Measurements from ENCODE around the gene SH3BP4.

The SH3BP4 gene

DNA sequence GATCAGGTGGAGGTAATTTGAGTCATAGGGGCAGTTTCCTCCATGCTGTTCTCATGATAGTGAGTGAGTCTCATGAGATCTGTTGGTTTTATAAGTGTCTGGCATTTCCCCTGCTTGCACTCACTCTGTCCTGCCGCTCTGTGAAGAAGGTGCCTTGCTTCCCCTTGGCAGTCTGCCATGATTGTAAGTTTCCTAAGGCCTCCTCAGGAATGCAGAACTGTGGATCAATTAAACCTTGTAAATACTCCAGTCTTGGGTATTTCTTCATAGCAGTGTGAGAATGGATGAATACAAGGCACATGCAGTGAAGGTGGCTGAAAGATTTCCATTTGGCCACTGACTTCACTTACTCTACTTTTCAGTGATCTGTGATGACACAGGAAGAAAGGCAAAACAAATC lies 133.7 kb downstream of the SH3BP4 start:
- Histone ChIP-seq H3K27ac (ENCODE audit: low read length) (no peak overlapping the region), H3K27me3 (ENCODE audit: insufficient read depth, low read length) (no peaks in the 10 kb centered on the region), H3K9ac (ENCODE audit: low read depth, low read length) (no peak overlapping the region), H3K4me3 (ENCODE audit: low read length) (no peak overlapping the region), H3K36me3 (ENCODE audit: insufficient read depth, low read depth, low read length) (no peaks in the 10 kb centered on the region), H3K9me3 (ENCODE audit: insufficient read depth, low read depth, low read length) (no peaks in the 10 kb centered on the region), H3K4me1 (ENCODE audit: insufficient read depth, low read length) (no peaks in the 10 kb centered on the region)

GRCh38 chr2:235086481-235087184 lies 134.8 kb downstream of the SH3BP4 start:
- H3K27ac ChIP-seq (ENCODE audit: low read length), result no peak overlapping the region
- no peaks in the 10 kb centered on the region for H3K4me1 ChIP-seq (ENCODE audit: insufficient read depth, low read length)
- no peak overlapping the region for H3K4me3 ChIP-seq (ENCODE audit: low read length)
- no peaks in the 10 kb centered on the region for H3K9me3 ChIP-seq (ENCODE audit: insufficient read depth, low read depth, low read length)
- H3K27me3 ChIP-seq (ENCODE audit: insufficient read depth, low read length), result no peaks in the 10 kb centered on the region
- H3K36me3 ChIP-seq (ENCODE audit: insufficient read depth, low read depth, low read length), result no peaks in the 10 kb centered on the region
- no peak overlapping the region for H3K9ac ChIP-seq (ENCODE audit: low read depth, low read length)

DNA sequence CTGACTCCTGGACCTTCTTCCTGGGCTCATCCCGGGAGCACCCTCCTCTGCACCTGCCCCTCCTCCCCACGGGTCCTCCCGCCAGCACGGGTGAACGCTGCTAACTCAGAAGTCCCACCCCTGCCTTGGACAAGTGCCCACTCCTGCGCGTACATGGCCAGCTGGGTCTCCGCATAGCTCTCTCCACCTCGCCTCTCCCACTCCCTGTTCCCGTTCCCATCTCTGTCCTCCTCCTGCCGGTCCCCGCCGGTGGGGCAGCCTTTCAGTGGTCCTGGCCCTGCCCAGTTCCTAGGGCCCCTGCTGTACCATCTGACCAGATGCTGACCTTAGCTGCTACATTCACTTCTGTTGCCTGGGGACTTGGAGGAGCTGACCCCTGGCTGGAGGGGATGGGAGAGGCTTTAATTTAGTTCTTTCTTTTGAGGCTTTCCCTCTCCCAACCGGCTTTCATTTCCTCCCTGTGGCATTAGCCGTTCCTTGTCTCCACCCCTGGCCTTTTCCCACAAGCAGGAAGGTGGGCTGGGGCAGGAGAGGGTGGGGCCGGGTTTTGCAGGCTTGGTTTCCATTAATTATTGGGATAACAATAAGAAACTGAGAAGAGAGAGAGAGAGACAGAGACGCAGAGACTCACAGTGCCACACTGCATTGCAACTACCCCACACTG lies 136.1 kb downstream of the SH3BP4 start:
- no peaks in the 10 kb centered on the region for H3K4me1 ChIP-seq (ENCODE audit: insufficient read depth, low read length)
- no peaks in the 10 kb centered on the region for H3K27me3 ChIP-seq (ENCODE audit: insufficient read depth, low read length)
- H3K4me3 ChIP-seq (ENCODE audit: low read length), result no peak overlapping the region
- H3K9me3 ChIP-seq (ENCODE audit: insufficient read depth, low read depth, low read length), result no peaks in the 10 kb centered on the region
- H3K36me3 ChIP-seq (ENCODE audit: insufficient read depth, low read depth, low read length), result no peaks in the 10 kb centered on the region
- no peak overlapping the region for H3K27ac ChIP-seq (ENCODE audit: low read length)
- no peak overlapping the region for H3K9ac ChIP-seq (ENCODE audit: low read depth, low read length)

DNA sequence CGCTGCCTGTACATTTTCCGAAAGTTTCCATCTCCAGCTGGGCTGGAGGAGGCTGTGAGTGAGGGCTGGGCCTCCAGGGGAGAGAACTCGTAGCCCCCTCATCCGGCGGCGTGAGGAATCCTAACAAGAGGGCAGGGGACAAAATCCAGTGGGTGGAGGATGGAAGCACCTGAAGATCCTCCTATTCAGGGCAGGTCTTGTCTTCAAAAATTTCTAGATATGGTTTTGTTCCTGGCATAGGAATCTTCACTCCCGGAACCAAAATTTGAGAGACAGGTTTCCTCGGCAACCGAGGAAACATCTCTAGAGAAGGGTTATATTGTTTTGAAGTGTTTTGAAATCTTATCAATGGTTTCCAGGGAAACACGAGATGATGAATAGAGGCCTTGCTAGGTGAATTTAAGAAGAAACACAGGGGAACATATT lies 136.7 kb downstream of the SH3BP4 start:
- Histone ChIP-seq H3K36me3 (ENCODE audit: insufficient read depth, low read depth, low read length) (no peaks in the 10 kb centered on the region), H3K27ac (ENCODE audit: low read length) (no peak overlapping the region), H3K27me3 (ENCODE audit: insufficient read depth, low read length) (no peaks in the 10 kb centered on the region), H3K9me3 (ENCODE audit: insufficient read depth, low read depth, low read length) (no peaks in the 10 kb centered on the region), H3K9ac (ENCODE audit: low read depth, low read length) (no peak overlapping the region), H3K4me1 (ENCODE audit: insufficient read depth, low read length) (no peaks in the 10 kb centered on the region), H3K4me3 (ENCODE audit: low read length) (no peak overlapping the region)

GRCh38 chr2:235091421-235091820 lies 139.6 kb downstream of the SH3BP4 start:
- Histone ChIP-seq H3K27ac (ENCODE audit: low read length) (no peak overlapping the region), H3K27me3 (ENCODE audit: insufficient read depth, low read length) (no peaks in the 10 kb centered on the region), H3K4me3 (ENCODE audit: low read length) (no peak overlapping the region), H3K4me1 (ENCODE audit: insufficient read depth, low read length) (no peaks in the 10 kb centered on the region), H3K9ac (ENCODE audit: low read depth, low read length) (no peak overlapping the region), H3K9me3 (ENCODE audit: insufficient read depth, low read depth, low read length) (no peaks in the 10 kb centered on the region), H3K36me3 (ENCODE audit: insufficient read depth, low read depth, low read length) (no peaks in the 10 kb centered on the region)

DNA sequence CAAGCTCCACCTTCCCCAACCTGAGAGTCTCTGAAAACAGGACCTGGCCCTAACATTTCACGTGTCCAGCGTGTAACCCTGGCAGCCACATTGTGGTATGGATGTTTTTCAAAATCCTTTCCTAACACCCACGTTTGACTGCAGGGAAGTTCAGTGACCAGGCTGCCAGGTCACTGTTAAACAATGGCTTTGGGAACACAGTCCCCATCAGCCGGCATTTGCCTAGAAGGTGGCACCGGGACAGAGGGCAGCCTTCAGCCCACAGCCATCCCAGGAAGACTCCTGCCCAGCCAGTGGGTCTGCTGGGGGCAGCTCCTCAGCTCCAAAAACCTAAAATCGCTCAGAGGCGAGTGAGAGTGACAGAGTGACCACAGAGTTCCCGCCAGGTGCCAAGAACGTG lies 140.2 kb downstream of the SH3BP4 start:
- H3K9me3 ChIP-seq (ENCODE audit: insufficient read depth, low read depth, low read length), result no peaks in the 10 kb centered on the region
- no peaks in the 10 kb centered on the region for H3K27me3 ChIP-seq (ENCODE audit: insufficient read depth, low read length)
- H3K4me1 ChIP-seq (ENCODE audit: insufficient read depth, low read length), result no peaks in the 10 kb centered on the region
- no peaks in the 10 kb centered on the region for H3K36me3 ChIP-seq (ENCODE audit: insufficient read depth, low read depth, low read length)
- H3K4me3 ChIP-seq (ENCODE audit: low read length), result no peak overlapping the region
- no peak overlapping the region for H3K9ac ChIP-seq (ENCODE audit: low read depth, low read length)
- H3K27ac ChIP-seq (ENCODE audit: low read length), result no peak overlapping the region

- Histone ChIP-seq H3K9ac (ENCODE audit: low read depth, low read length) (no peak overlapping the region), H3K9me3 (ENCODE audit: insufficient read depth, low read depth, low read length) (no peaks in the 10 kb centered on the region), H3K27ac (ENCODE audit: low read length) (no peak overlapping the region), H3K4me3 (ENCODE audit: low read length) (no peak overlapping the region), H3K36me3 (ENCODE audit: insufficient read depth, low read depth, low read length) (no peaks in the 10 kb centered on the region), H3K4me1 (ENCODE audit: insufficient read depth, low read length) (no peaks in the 10 kb centered on the region), H3K27me3 (ENCODE audit: insufficient read depth, low read length) (no peaks in the 10 kb centered on the region)
Observed at GRCh38 chr2:235092433-235093223, 140.8 kb downstream of the SH3BP4 start.

GRCh38 chr2:235094457-235094856 lies 142.6 kb downstream of the SH3BP4 start:
- H3K36me3 ChIP-seq (ENCODE audit: insufficient read depth, low read depth, low read length), result no peaks in the 10 kb centered on the region
- H3K27ac ChIP-seq (ENCODE audit: low read length), result no peak overlapping the region
- H3K27me3 ChIP-seq (ENCODE audit: insufficient read depth, low read length), result no peaks in the 10 kb centered on the region
- H3K9ac ChIP-seq (ENCODE audit: low read depth, low read length), result no peak overlapping the region
- H3K9me3 ChIP-seq (ENCODE audit: insufficient read depth, low read depth, low read length), result no peaks in the 10 kb centered on the region
- no peak overlapping the region for H3K4me3 ChIP-seq (ENCODE audit: low read length)
- no peaks in the 10 kb centered on the region for H3K4me1 ChIP-seq (ENCODE audit: insufficient read depth, low read length)

- Histone ChIP-seq H3K36me3 (ENCODE audit: insufficient read depth, low read depth, low read length) (no peaks in the 10 kb centered on the region), H3K9ac (ENCODE audit: low read depth, low read length) (no peak overlapping the region), H3K27me3 (ENCODE audit: insufficient read depth, low read length) (no peaks in the 10 kb centered on the region), H3K4me3 (ENCODE audit: low read length) (no peak overlapping the region), H3K4me1 (ENCODE audit: insufficient read depth, low read length) (no peaks in the 10 kb centered on the region), H3K27ac (ENCODE audit: low read length) (no peak overlapping the region), H3K9me3 (ENCODE audit: insufficient read depth, low read depth, low read length) (no peaks in the 10 kb centered on the region)
Observed at GRCh38 chr2:235095569-235095968, 143.8 kb downstream of the SH3BP4 start.

- H3K9ac ChIP-seq (ENCODE audit: low read depth, low read length), result no peak overlapping the region
- H3K27me3 ChIP-seq (ENCODE audit: insufficient read depth, low read length), result no peaks in the 10 kb centered on the region
- no peaks in the 10 kb centered on the region for H3K4me1 ChIP-seq (ENCODE audit: insufficient read depth, low read length)
- H3K36me3 ChIP-seq (ENCODE audit: insufficient read depth, low read depth, low read length), result no peaks in the 10 kb centered on the region
- no peak overlapping the region for H3K4me3 ChIP-seq (ENCODE audit: low read length)
- no peaks in the 10 kb centered on the region for H3K9me3 ChIP-seq (ENCODE audit: insufficient read depth, low read depth, low read length)
- no peak overlapping the region for H3K27ac ChIP-seq (ENCODE audit: low read length)
Observed at GRCh38 chr2:235096447-235096846, 144.6 kb downstream of the SH3BP4 start.

DNA sequence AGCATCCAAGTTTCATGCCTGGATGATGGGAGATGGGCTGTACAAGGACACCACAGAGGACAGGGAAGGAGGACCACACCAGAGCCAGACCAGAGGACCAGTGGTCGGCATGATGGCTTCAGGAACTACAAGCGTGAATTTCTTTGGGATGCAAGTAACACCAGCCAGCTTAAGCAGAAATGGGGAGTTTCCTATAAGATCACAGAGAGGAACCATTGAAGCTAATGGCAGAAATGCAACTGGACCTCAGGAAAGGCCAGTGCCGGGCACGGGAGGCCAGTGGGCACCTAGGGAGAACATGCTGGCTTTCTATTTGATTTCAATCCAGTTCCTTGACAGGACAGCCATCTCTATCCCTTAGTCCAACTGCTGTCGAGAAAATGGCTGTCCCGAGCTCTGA lies 145.4 kb downstream of the SH3BP4 start:
- H3K27ac ChIP-seq (ENCODE audit: low read length), result no peak overlapping the region

GRCh38 chr2:235098269-235098668 lies 146.5 kb downstream of the SH3BP4 start:
- H3K9me3 ChIP-seq (ENCODE audit: insufficient read depth, low read depth, low read length), result no peaks in the 10 kb centered on the region
- H3K9ac ChIP-seq (ENCODE audit: low read depth, low read length), result no peak overlapping the region
- H3K27ac ChIP-seq (ENCODE audit: low read length), result no peak overlapping the region
- H3K36me3 ChIP-seq (ENCODE audit: insufficient read depth, low read depth, low read length), result no peaks in the 10 kb centered on the region
- H3K4me1 ChIP-seq (ENCODE audit: insufficient read depth, low read length), result no peaks in the 10 kb centered on the region
- no peaks in the 10 kb centered on the region for H3K27me3 ChIP-seq (ENCODE audit: insufficient read depth, low read length)
- no peak overlapping the region for H3K4me3 ChIP-seq (ENCODE audit: low read length)

More for the DNA sequence above, 145.4 kb downstream of the SH3BP4 start:
- Histone ChIP-seq H3K27me3 (ENCODE audit: insufficient read depth, low read length) (no peaks in the 10 kb centered on the region), H3K9ac (ENCODE audit: low read depth, low read length) (no peak overlapping the region), H3K4me3 (ENCODE audit: low read length) (no peak overlapping the region), H3K9me3 (ENCODE audit: insufficient read depth, low read depth, low read length) (no peaks in the 10 kb centered on the region), H3K36me3 (ENCODE audit: insufficient read depth, low read depth, low read length) (no peaks in the 10 kb centered on the region), H3K4me1 (ENCODE audit: insufficient read depth, low read length) (no peaks in the 10 kb centered on the region)

Measured in iPS-20b (cell line).